Caco-2 (cell line): ENCODE measurements around the gene TFAP2C. TPM values are rescaled to one million over a fixed set of nuclear protein-coding genes. Genes with fewer than 3 reads are reported as not detected.

Source experiments
- BruUV-seq: library from RNA; stranded (reverse); fragments of 400-500 nt; replicated peaks from 2 replicates; lab custom pipeline; 2021; lab: Mats Ljungman, UMichigan
- CTCF ChIA-PET: fragments of 300-600 bp; sonication (Branson Sonifier 250); formaldehyde crosslinking; loops from one replicate; lab custom pipeline; 2022; ENCODE audit warnings: antibody characterized with exemption; lab: Charles Lee
- POLR2A ChIA-PET: fragments of 300-600 bp; sonication (Branson Sonifier 250); formaldehyde crosslinking; loops from one replicate; lab custom pipeline; 2022; ENCODE audit warnings: antibody characterized with exemption; lab: Charles Lee
- DNase-seq, 2 experiments: peaks; one replicate each; pipeline versions ENCODE4 v3.0.0 to v3.0.0-alpha.2; 2020 to 2022
- H3K27me3 ChIP-seq: replicated peaks from 2 replicates; pipeline ENCODE4 v1.6.0; 2011; ENCODE audit warnings: low read length; ENCODE audit not compliant: control insufficient read depth, insufficient read depth
- H3K36me3 ChIP-seq: 2 replicates; pipeline ENCODE4 v1.5.1; 2011; ENCODE audit warnings: low read length; ENCODE audit not compliant: control insufficient read depth, insufficient read depth
- H3K4me1 ChIP-seq: fragments of 250-450 bp; sonication (Bioruptor Pico); 2 replicates; pipeline ENCODE4 v1.5.1; 2020; ENCODE audit warnings: mild to moderate bottlenecking
- H3K4me3 ChIP-seq: 2 replicates; pipeline ENCODE4 v1.5.1; 2011; ENCODE audit warnings: low read depth, mild to moderate bottlenecking, control low read depth, low read length
- H3K9me3 ChIP-seq: fragments of 250-450 bp; sonication (Bioruptor Pico); 2 replicates; pipeline ENCODE4 v1.5.1; 2020; ENCODE audit warnings: mild to moderate bottlenecking, moderate library complexity
- H3K27ac Mint-ChIP-seq: one replicate; pipeline ENCODE4 v1.8.0; 2022; ENCODE audit warnings: mixed read lengths; ENCODE audit not compliant: unreplicated experiment
- H3K27me3 Mint-ChIP-seq: one replicate; pipeline ENCODE4 v1.8.0; 2022; ENCODE audit warnings: mixed read lengths; ENCODE audit not compliant: insufficient read depth, unreplicated experiment
- H3K36me3 Mint-ChIP-seq: one replicate; pipeline ENCODE4 v1.8.0; 2022; ENCODE audit warnings: mild to moderate bottlenecking, mixed read lengths; ENCODE audit not compliant: insufficient read depth, unreplicated experiment
- H3K4me1 Mint-ChIP-seq: one replicate; pipeline ENCODE4 v1.8.0; 2022; ENCODE audit warnings: low read depth, mixed read lengths; ENCODE audit not compliant: unreplicated experiment
- H3K4me3 Mint-ChIP-seq: one replicate; pipeline ENCODE4 v1.8.0; 2022; ENCODE audit warnings: mild to moderate bottlenecking, moderate library complexity, mixed read lengths; ENCODE audit not compliant: unreplicated experiment
- H3K9me3 Mint-ChIP-seq: one replicate; pipeline ENCODE4 v1.8.0; 2022; ENCODE audit warnings: mixed read lengths; ENCODE audit not compliant: unreplicated experiment
- CTCF ChIP-seq, 2 experiments: fragments of 200-600 bp in 1 of 2; IDR thresholded peaks; 1 replicate in 1 of 2; 2 replicates in 1 of 2; pipeline versions ENCODE4 v1.5.1 to v1.8.0; 2011 to 2022; ENCODE audit warnings: antibody characterized with exemption in 1 of 2, control low read depth in 1 of 2, inconsistent platforms in 1 of 2, low read depth in 1 of 2, low read length in 1 of 2, mild to moderate bottlenecking in 1 of 2, moderate library complexity in 1 of 2; ENCODE audit not compliant: insufficient read depth in 1 of 2, severe bottlenecking in 1 of 2, unreplicated experiment in 1 of 2
- intact Hi-C: fragments of 100-400 bp; cut with micrococcal nuclease; formaldehyde crosslinking; loops from one replicate; pipeline ENCODE4 v1.10.0; 2022; ENCODE audit not compliant: unreplicated experiment
- total RNA-seq: library from RNA; stranded (reverse); gene quantifications from 2 replicates; pipeline ENCODE4 v1.2.3, GENCODE V29; 2022

Gene TFAP2C
- total RNA-seq, 1 experiment from 2014 or later: 27.9 TPM

GRCh38 chr20:56610098-56610497 lies 19.0 kb upstream of the TFAP2C start:
- no TSS peak for BruUV-seq
- H3K4me1 ChIP-seq: peaks cover 46% of the 10 kb centered on the region
- intact Hi-C loops: no loop called here

GRCh38 chr20:56614196-56614595 lies 14.9 kb upstream of the TFAP2C start:
- H3K9me3 ChIP-seq: no peaks in the 10 kb centered on the region
- peaks cover 9% of the 10 kb centered on the region for H3K4me1 ChIP-seq
- H3K27me3 ChIP-seq: no peaks in the 10 kb centered on the region
- H3K36me3 ChIP-seq: no peaks in the 10 kb centered on the region
- no peaks in the 10 kb centered on the region for H3K36me3 Mint-ChIP-seq
- H3K27ac Mint-ChIP-seq: no peak overlapping the region
- no peaks in the 10 kb centered on the region for H3K9me3 Mint-ChIP-seq
- no TSS peak for BruUV-seq
- no peak for TF ChIP-seq CTCF (IDR thresholded peaks at IDR 0.05; ENCODE audit: insufficient read depth in 1 of 2, low read depth in 1 of 2, low read length in 1 of 2, severe bottlenecking in 1 of 2, unreplicated experiment in 1 of 2)
- intact Hi-C loops: no loop called here
- no peak overlapping the region for H3K4me3 Mint-ChIP-seq
- CTCF ChIA-PET: interaction anchor here (1.5 kb wide), 1 partner anchor 15 kb away, joined by 3 read pairs; the partner anchor contains the start of gene TFAP2C
- no peak for DNase-seq
- H3K4me1 Mint-ChIP-seq: peaks cover 10% of the 10 kb centered on the region
- no peaks in the 10 kb centered on the region for H3K27me3 Mint-ChIP-seq
- H3K4me3 ChIP-seq: no peak overlapping the region
- POLR2A ChIA-PET: no interaction called here

More at GRCh38 chr20:56610098-56610497, 19.0 kb upstream of the TFAP2C start:
- Mint-ChIP-seq H3K4me3 (no peak overlapping the region), H3K4me1 (peaks cover 45% of the 10 kb centered on the region), H3K27ac (peak overlapping the region; percentile 33), H3K9me3 (no peaks in the 10 kb centered on the region), H3K36me3 (peaks cover 8% of the 10 kb centered on the region), H3K27me3 (no peaks in the 10 kb centered on the region)
- DNase-seq: no peak
- no peaks in the 10 kb centered on the region for H3K9me3 ChIP-seq
- no peaks in the 10 kb centered on the region for H3K36me3 ChIP-seq
- no peaks in the 10 kb centered on the region for H3K27me3 ChIP-seq
- ChIA-PET POLR2A (no interaction called here), CTCF (interaction anchor here (0.8 to 1.4 kb wide), 2 partner anchors 20 to 59 kb away, joined by 3 read pairs; no protein-coding TSS in a partner anchor)
- no peak overlapping the region for H3K4me3 ChIP-seq
- TF ChIP-seq CTCF (IDR thresholded peaks at IDR 0.05; ENCODE audit: insufficient read depth in 1 of 2, low read depth in 1 of 2, low read length in 1 of 2, severe bottlenecking in 1 of 2, unreplicated experiment in 1 of 2): no peak

- CTCF ChIA-PET: interaction anchor here (0.6 to 0.7 kb wide), 2 partner anchors 13 to 133 kb away, joined by 3 to 4 read pairs; no protein-coding TSS in a partner anchor
- H3K4me1 Mint-ChIP-seq: no peaks in the 10 kb centered on the region
These were observed 12.4 kb upstream of the TFAP2C start for GRCh38 chr20:56616716-56617115.

More at GRCh38 chr20:56616716-56617115, 12.4 kb upstream of the TFAP2C start:
- H3K9me3 ChIP-seq: no peaks in the 10 kb centered on the region
- Mint-ChIP-seq H3K36me3 (no peaks in the 10 kb centered on the region), H3K27ac (no peak overlapping the region), H3K27me3 (no peaks in the 10 kb centered on the region), H3K4me3 (no peak overlapping the region), H3K9me3 (no peaks in the 10 kb centered on the region)
- H3K36me3 ChIP-seq: no peaks in the 10 kb centered on the region
- no peak overlapping the region for H3K4me3 ChIP-seq
- intact Hi-C loops: no loop called here
- H3K27me3 ChIP-seq: no peaks in the 10 kb centered on the region
- POLR2A ChIA-PET: no interaction called here
- no peak for DNase-seq
- BruUV-seq: no TSS peak
- TF ChIP-seq CTCF (IDR thresholded peaks at IDR 0.05; ENCODE audit: insufficient read depth in 1 of 2, low read depth in 1 of 2, low read length in 1 of 2, severe bottlenecking in 1 of 2, unreplicated experiment in 1 of 2): no peak
- no peaks in the 10 kb centered on the region for H3K4me1 ChIP-seq
